ENCODE results near the gene PRKAR2B.

DNA sequence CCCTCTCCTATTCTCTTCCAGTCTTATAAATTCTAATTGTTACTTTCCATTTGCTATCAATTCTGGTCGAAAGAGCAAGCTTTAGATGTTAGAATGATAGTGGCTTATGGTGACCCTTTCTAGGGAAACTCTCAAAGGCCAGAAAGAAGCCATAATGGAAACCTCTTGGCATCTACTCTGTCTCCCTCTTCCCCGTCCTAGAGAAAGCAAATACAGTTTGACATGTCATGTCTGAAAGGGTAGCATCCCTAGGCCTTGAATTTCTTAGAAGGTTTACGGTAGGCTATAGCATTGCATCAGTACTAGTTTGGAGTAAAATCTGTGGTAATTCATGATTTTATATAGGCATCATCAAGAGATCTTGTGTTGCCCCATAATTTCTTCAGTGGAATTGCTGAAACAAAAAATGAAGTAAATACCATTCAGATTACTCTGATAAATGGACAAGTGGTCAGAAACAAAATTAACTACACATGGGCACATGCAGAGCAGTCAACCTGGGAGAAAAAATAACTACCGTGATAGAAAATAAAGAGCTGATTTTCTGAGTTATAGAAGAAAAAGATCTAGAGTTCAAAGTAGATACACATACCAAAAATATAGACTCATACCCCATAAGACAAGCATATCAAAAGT lies 4.4 kb downstream of the PRKAR2B start:
- TF ChIP-seq REST (IDR thresholded peaks at IDR 0.05; ENCODE audit: insufficient read depth in 1 of 2, low read depth in 2 of 2, low read length in 2 of 2) (no peak), TAF1 (IDR thresholded peaks at IDR 0.05; ENCODE audit: borderline replicate concordance, insufficient read depth, low read length) (no peak)

All from PFSK-1 (cell line).